T-helper 17 cell (primary cell): ENCODE results near the gene XXYLT1. TPM values are rescaled to one million over a fixed set of nuclear protein-coding genes. Genes with fewer than 3 reads are reported as not detected.

Experiments
- ATAC-seq: fragments of 150-1000 bp; cut with Tn5 transposase; 2 replicates; pipeline ENCODE4 v1.10.0; 2021; ENCODE audit warnings: mild to moderate bottlenecking, moderate library complexity
- DNase-seq, 3 donors: peaks; one replicate each; pipeline versions ENCODE4 v3.0.0 to v3.0.0-alpha.2; 2020 to 2021
- H3K9me3 ChIP-seq: one replicate; pipeline ENCODE4 v1.7.0; 2013; ENCODE audit warnings: low read length, mild to moderate bottlenecking; ENCODE audit not compliant: control insufficient read depth, poor library complexity, severe bottlenecking
- H3K27ac Mint-ChIP-seq: one replicate; pipeline ENCODE4 v1.8.0; 2022; ENCODE audit warnings: mild to moderate bottlenecking, moderate library complexity, mixed read lengths
- H3K27me3 Mint-ChIP-seq: one replicate; pipeline ENCODE4 v1.8.0; 2022; ENCODE audit warnings: mixed read lengths
- H3K36me3 Mint-ChIP-seq: one replicate; pipeline ENCODE4 v1.8.0; 2022; ENCODE audit warnings: low read depth, mixed read lengths
- H3K4me1 Mint-ChIP-seq: one replicate; pipeline ENCODE4 v1.8.0; 2022; ENCODE audit warnings: mild to moderate bottlenecking, mixed read lengths
- H3K4me3 Mint-ChIP-seq: one replicate; pipeline ENCODE4 v1.8.0; 2022; ENCODE audit warnings: mild to moderate bottlenecking, moderate library complexity, mixed read lengths
- total RNA-seq, 4 donors: library from RNA in 2 of 4; stranded (reverse) in 2 of 4; gene quantifications; one replicate each; pipeline ENCODE4 v1.2.3 and lab custom pipeline; 2022 to 2026

The XXYLT1 gene
- total RNA-seq, 2 donors from 2014 or later: 7.6 to 7.7 TPM

- Mint-ChIP-seq H3K36me3 (peaks cover 3% of the 10 kb centered on the region), H3K4me3 (no peak overlapping the region), H3K27me3 (no peaks in the 10 kb centered on the region), H3K4me1 (peaks cover 7% of the 10 kb centered on the region), H3K27ac (no peak overlapping the region)
- DNase-seq: no peak
- no peaks in the 10 kb centered on the region for H3K9me3 ChIP-seq
- no peak for ATAC-seq
These were observed 98.8 kb downstream of the XXYLT1 start for GRCh38 chr3:195172039-195172684.

GRCh38 chr3:195171093-195171873 is 99.7 kb downstream of the XXYLT1 start:
- no peak overlapping the region for H3K4me3 Mint-ChIP-seq
- no peak for DNase-seq
- no peaks in the 10 kb centered on the region for H3K27me3 Mint-ChIP-seq

GRCh38 chr3:195170496-195170895 is 100.5 kb downstream of the XXYLT1 start:
- Mint-ChIP-seq H3K4me3 (no peak overlapping the region), H3K36me3 (peaks cover 2% of the 10 kb centered on the region), H3K4me1 (peaks cover 6% of the 10 kb centered on the region), H3K27me3 (no peaks in the 10 kb centered on the region), H3K27ac (no peak overlapping the region)
- ATAC-seq (no peak), DNase-seq (no peak)
- H3K9me3 ChIP-seq: no peaks in the 10 kb centered on the region

More at GRCh38 chr3:195171093-195171873, 99.7 kb downstream of the XXYLT1 start:
- peaks cover 6% of the 10 kb centered on the region for H3K4me1 Mint-ChIP-seq
- H3K36me3 Mint-ChIP-seq: peaks cover 2% of the 10 kb centered on the region
- ATAC-seq: no peak
- no peaks in the 10 kb centered on the region for H3K9me3 ChIP-seq
- H3K27ac Mint-ChIP-seq: no peak overlapping the region

- H3K27me3 Mint-ChIP-seq: no peaks in the 10 kb centered on the region
- no peak overlapping the region for H3K27ac Mint-ChIP-seq
- H3K9me3 ChIP-seq: no peaks in the 10 kb centered on the region
- DNase-seq (no peak), ATAC-seq (no peak)
- peaks cover 2% of the 10 kb centered on the region for H3K36me3 Mint-ChIP-seq
- no peak overlapping the region for H3K4me3 Mint-ChIP-seq
- H3K4me1 Mint-ChIP-seq: peaks cover 7% of the 10 kb centered on the region
These were observed 101.8 kb downstream of the XXYLT1 start for GRCh38 chr3:195169011-195169649.

GRCh38 chr3:195168009-195168762 is 102.8 kb downstream of the XXYLT1 start:
- DNase-seq: no peak
- no peak overlapping the region for H3K27ac Mint-ChIP-seq

GRCh38 chr3:195165790-195166189 is 105.2 kb downstream of the XXYLT1 start:
- DNase-seq (no peak), ATAC-seq (no peak)
- no peaks in the 10 kb centered on the region for H3K27me3 Mint-ChIP-seq
- H3K4me1 Mint-ChIP-seq: peaks cover 10% of the 10 kb centered on the region
- no peak overlapping the region for H3K27ac Mint-ChIP-seq
- no peaks in the 10 kb centered on the region for H3K36me3 Mint-ChIP-seq
- no peak overlapping the region for H3K4me3 Mint-ChIP-seq
- no peaks in the 10 kb centered on the region for H3K9me3 ChIP-seq

More at GRCh38 chr3:195168009-195168762, 102.8 kb downstream of the XXYLT1 start:
- no peaks in the 10 kb centered on the region for H3K27me3 Mint-ChIP-seq
- no peak overlapping the region for H3K4me3 Mint-ChIP-seq
- peaks cover 2% of the 10 kb centered on the region for H3K36me3 Mint-ChIP-seq
- no peaks in the 10 kb centered on the region for H3K9me3 ChIP-seq
- peaks cover 13% of the 10 kb centered on the region for H3K4me1 Mint-ChIP-seq
- ATAC-seq: no peak

- Mint-ChIP-seq H3K4me1 (peaks cover 10% of the 10 kb centered on the region), H3K27me3 (no peaks in the 10 kb centered on the region), H3K36me3 (no peaks in the 10 kb centered on the region), H3K27ac (no peak overlapping the region), H3K4me3 (no peak overlapping the region)
- DNase-seq (no peak), ATAC-seq (no peak)
- no peaks in the 10 kb centered on the region for H3K9me3 ChIP-seq
These were observed 105.7 kb downstream of the XXYLT1 start for GRCh38 chr3:195165265-195165609.

GRCh38 chr3:195164573-195165264 is 106.2 kb downstream of the XXYLT1 start:
- no peaks in the 10 kb centered on the region for H3K36me3 Mint-ChIP-seq
- no peak overlapping the region for H3K4me3 Mint-ChIP-seq
- H3K27ac Mint-ChIP-seq: no peak overlapping the region
- ATAC-seq: no peak
- DNase-seq: no peak
- H3K9me3 ChIP-seq: no peaks in the 10 kb centered on the region
- H3K4me1 Mint-ChIP-seq: peaks cover 12% of the 10 kb centered on the region
- H3K27me3 Mint-ChIP-seq: no peaks in the 10 kb centered on the region

GRCh38 chr3:195163719-195164572 is 107.0 kb downstream of the XXYLT1 start:
- Mint-ChIP-seq H3K27me3 (no peaks in the 10 kb centered on the region), H3K4me3 (no peak overlapping the region)

GRCh38 chr3:195162816-195163215 is 108.1 kb downstream of the XXYLT1 start:
- Mint-ChIP-seq H3K27me3 (no peaks in the 10 kb centered on the region), H3K27ac (peak overlapping the region; percentile 11), H3K4me1 (peaks cover 15% of the 10 kb centered on the region), H3K4me3 (no peak overlapping the region), H3K36me3 (no peaks in the 10 kb centered on the region)
- no peaks in the 10 kb centered on the region for H3K9me3 ChIP-seq
- no peak for ATAC-seq
- no peak for DNase-seq

More at GRCh38 chr3:195163719-195164572, 107.0 kb downstream of the XXYLT1 start:
- DNase-seq (no peak), ATAC-seq (no peak)
- Mint-ChIP-seq H3K4me1 (peaks cover 12% of the 10 kb centered on the region), H3K36me3 (no peaks in the 10 kb centered on the region), H3K27ac (no peak overlapping the region)
- no peaks in the 10 kb centered on the region for H3K9me3 ChIP-seq

GRCh38 chr3:195162033-195162669 is 108.8 kb downstream of the XXYLT1 start:
- Mint-ChIP-seq H3K4me3 (no peak overlapping the region), H3K36me3 (no peaks in the 10 kb centered on the region), H3K27me3 (no peaks in the 10 kb centered on the region), H3K4me1 (peaks cover 19% of the 10 kb centered on the region), H3K27ac (peak overlapping the region; percentile 11)
- peak; percentile 33 for ATAC-seq
- no peak for DNase-seq
- no peaks in the 10 kb centered on the region for H3K9me3 ChIP-seq
